Measurements from ENCODE around the gene PPCS. TPM values are rescaled to one million over a fixed set of nuclear protein-coding genes. Genes with fewer than 3 reads are reported as not detected.

Gene PPCS
- total RNA-seq, 1 donor from 2014 or later, result 48.5 TPM

DNA sequence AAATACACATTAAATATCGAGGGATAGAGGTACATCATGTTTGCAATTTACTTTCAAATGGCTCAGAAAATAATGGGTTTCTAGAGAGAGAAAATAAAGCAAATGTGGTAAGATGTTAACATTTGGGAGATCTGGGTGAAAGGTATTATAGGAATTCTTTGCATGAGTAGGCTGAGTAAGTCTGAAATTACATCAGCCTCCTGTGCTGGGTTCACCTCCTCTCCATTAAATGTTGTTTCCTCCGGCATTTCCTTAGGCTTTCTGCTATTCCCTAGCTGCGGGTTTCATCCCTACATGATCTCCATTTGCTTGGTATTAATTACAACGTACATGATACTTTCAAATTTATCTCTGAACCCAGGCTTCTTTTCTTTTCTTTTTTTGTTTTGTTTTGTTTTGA lies 32.1 kb upstream of the PPCS start:
- no peaks in the 10 kb centered on the region for H3K36me3 Mint-ChIP-seq (ENCODE audit: insufficient read depth)
- H3K27me3 Mint-ChIP-seq, result peaks cover 5% of the 10 kb centered on the region
- TF ChIP-seq, protein P1, sequence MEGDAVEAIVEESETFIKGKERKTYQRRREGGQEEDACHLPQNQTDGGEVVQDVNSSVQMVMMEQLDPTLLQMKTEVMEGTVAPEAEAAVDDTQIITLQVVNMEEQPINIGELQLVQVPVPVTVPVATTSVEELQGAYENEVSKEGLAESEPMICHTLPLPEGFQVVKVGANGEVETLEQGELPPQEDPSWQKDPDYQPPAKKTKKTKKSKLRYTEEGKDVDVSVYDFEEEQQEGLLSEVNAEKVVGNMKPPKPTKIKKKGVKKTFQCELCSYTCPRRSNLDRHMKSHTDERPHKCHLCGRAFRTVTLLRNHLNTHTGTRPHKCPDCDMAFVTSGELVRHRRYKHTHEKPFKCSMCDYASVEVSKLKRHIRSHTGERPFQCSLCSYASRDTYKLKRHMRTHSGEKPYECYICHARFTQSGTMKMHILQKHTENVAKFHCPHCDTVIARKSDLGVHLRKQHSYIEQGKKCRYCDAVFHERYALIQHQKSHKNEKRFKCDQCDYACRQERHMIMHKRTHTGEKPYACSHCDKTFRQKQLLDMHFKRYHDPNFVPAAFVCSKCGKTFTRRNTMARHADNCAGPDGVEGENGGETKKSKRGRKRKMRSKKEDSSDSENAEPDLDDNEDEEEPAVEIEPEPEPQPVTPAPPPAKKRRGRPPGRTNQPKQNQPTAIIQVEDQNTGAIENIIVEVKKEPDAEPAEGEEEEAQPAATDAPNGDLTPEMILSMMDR (IDR thresholded peaks at IDR 0.05; ENCODE audit: unreplicated experiment), result no peak
- no peaks in the 10 kb centered on the region for H3K9me3 Mint-ChIP-seq (ENCODE audit: low read depth)
- no peak for DNase-seq (ENCODE audit: low spot score, unreplicated experiment)
- peaks cover 1% of the 10 kb centered on the region for H3K4me1 Mint-ChIP-seq (ENCODE audit: low read depth)
- H3K27ac Mint-ChIP-seq, result no peak overlapping the region
- H3K4me3 Mint-ChIP-seq (ENCODE audit: low read depth), result no peak overlapping the region

DNA sequence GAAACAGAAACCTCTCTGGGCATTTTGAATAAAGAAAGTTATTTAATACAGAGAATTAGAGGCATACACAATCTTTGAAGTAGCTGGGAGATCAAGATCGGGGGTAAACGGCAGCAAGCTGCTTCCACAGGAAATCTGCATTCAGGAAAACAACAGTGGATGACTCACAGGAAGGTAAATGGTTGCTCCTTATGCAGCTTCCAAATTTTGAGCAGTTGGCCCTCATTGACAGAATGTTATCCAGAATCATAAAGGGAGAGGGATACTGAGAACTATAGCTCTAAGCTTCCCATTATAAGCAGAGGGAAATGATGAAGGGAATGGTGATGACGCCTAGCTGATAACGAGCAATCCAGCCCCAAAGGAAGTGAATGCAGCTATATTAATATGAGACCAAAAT lies 29.1 kb upstream of the PPCS start:
- Mint-ChIP-seq H3K4me1 (ENCODE audit: low read depth) (peaks cover 12% of the 10 kb centered on the region), H3K9me3 (ENCODE audit: low read depth) (no peaks in the 10 kb centered on the region), H3K4me3 (ENCODE audit: low read depth) (no peak overlapping the region), H3K36me3 (ENCODE audit: insufficient read depth) (no peaks in the 10 kb centered on the region), H3K27ac (no peak overlapping the region), H3K27me3 (no peaks in the 10 kb centered on the region)
- TF ChIP-seq, protein P1 (IDR thresholded peaks at IDR 0.05; ENCODE audit: unreplicated experiment), result no peak
- no peak for DNase-seq (ENCODE audit: low spot score, unreplicated experiment)

DNA sequence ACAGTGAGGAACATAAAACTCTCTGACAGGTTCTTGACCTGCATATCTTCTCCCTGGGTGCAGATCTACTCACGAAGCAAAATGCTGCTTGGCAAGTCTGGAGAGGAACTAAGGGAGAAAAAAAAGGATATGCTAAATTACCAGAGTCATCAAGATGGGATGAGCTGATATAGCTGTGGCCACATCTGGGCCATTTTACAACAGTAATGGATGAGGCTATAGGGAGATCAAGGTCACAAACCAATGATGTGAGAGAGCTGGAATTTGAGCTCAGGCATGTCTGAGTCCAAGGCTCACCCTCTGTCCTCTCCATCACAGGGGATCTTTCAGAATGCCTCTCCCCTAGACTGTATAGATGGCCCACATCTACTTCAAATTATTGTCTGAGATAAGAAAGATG lies 26.7 kb upstream of the PPCS start:
- peaks cover 11% of the 10 kb centered on the region for H3K4me1 Mint-ChIP-seq (ENCODE audit: low read depth)
- no peak overlapping the region for H3K27ac Mint-ChIP-seq
- H3K27me3 Mint-ChIP-seq, result no peaks in the 10 kb centered on the region
- H3K36me3 Mint-ChIP-seq (ENCODE audit: insufficient read depth), result no peaks in the 10 kb centered on the region
- TF ChIP-seq, protein P1 (IDR thresholded peaks at IDR 0.05; ENCODE audit: unreplicated experiment), result no peak
- no peaks in the 10 kb centered on the region for H3K9me3 Mint-ChIP-seq (ENCODE audit: low read depth)
- no peak for DNase-seq (ENCODE audit: low spot score, unreplicated experiment)
- no peak overlapping the region for H3K4me3 Mint-ChIP-seq (ENCODE audit: low read depth)

DNA sequence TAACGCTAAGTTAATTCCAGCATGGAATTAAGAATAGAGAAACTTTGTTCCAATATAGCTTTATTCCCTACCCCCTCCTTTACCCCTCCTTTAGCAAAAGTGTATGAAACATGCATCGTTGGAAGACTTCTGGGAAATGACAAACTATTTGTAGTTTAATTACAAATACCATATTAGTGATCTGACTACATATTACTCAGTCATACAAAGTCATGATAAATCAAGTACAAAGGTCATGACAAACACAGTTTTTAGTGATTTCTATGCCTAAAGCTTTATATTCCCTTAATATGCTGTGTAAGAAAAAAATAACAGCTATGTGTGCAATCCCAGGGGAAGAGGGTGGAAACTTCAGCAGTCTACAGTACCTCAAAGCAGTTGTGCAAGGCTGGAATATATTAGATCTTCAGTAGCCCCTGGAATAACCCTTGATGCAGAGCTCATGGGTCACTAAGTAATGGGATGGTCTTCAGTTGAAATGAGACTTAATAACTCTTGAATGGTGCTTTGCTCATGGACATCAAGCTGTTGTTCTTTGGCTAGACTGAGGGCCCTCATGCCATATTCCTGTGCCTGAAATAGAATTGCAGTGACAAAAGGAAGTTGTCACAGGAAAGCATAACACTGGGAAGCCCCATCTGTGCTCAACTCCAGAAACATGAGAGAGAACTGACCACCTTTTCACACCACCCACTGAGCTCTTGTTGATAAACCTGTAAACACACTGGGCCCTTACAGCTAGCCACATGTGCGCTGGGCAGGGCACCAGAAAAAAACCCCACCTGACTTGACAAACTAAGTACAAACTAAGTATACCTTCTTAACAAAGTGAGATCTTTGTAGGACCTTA lies 25.8 kb upstream of the PPCS start:
- Mint-ChIP-seq H3K9me3 (ENCODE audit: low read depth) (no peaks in the 10 kb centered on the region), H3K4me3 (ENCODE audit: low read depth) (no peak overlapping the region), H3K27me3 (no peaks in the 10 kb centered on the region), H3K36me3 (ENCODE audit: insufficient read depth) (no peaks in the 10 kb centered on the region), H3K27ac (no peak overlapping the region), H3K4me1 (ENCODE audit: low read depth) (peaks cover 11% of the 10 kb centered on the region)
- TF ChIP-seq, protein P1 (IDR thresholded peaks at IDR 0.05; ENCODE audit: unreplicated experiment), result no peak
- DNase-seq (ENCODE audit: low spot score, unreplicated experiment), result no peak

DNA sequence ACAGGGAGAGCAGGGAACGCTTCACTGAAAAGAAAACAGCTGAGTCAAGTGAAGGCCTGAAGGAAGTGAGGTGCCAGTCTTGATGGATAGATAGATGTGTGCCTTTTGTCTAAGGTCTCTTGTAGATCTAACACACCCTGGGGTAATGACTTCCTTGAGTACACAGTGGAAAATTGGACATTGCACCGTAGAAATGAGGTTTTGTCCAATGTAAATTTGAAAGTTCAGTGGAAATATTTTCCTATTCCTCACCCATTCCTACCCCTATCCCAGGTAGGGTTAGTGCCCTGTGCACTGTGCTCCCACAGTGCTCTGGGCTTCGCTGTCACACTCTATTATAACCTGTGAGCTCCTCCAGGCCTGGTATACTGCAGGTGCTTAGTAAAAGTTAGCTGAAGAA lies 24.8 kb upstream of the PPCS start:
- H3K4me3 Mint-ChIP-seq (ENCODE audit: low read depth), result no peak overlapping the region
- peaks cover 11% of the 10 kb centered on the region for H3K4me1 Mint-ChIP-seq (ENCODE audit: low read depth)
- H3K9me3 Mint-ChIP-seq (ENCODE audit: low read depth), result no peaks in the 10 kb centered on the region
- no peaks in the 10 kb centered on the region for H3K27me3 Mint-ChIP-seq
- H3K27ac Mint-ChIP-seq, result no peak overlapping the region
- DNase-seq (ENCODE audit: low spot score, unreplicated experiment), result no peak
- H3K36me3 Mint-ChIP-seq (ENCODE audit: insufficient read depth), result no peaks in the 10 kb centered on the region
- TF ChIP-seq, protein P1 (IDR thresholded peaks at IDR 0.05; ENCODE audit: unreplicated experiment), result no peak

All from progenitor cell of endocrine pancreas (in vitro differentiated cells).